Spleen (tissue), 7 donors: ENCODE measurements around the gene ENC1.

Experiments
- CTCF ChIP-seq, 11 experiments: fragments of 200-600 bp in 7 of 11; fragments of 450-650 bp in 4 of 11; sonication (generic) in 4 of 11; IDR thresholded peaks in 8 of 11; conservative IDR thresholded peaks in 3 of 11; 1 replicate in 7 of 11; 2 replicates in 4 of 11; pipeline versions ENCODE4 v1.4.0 to v1.8.0; 2016 to 2021; ENCODE audit warnings: antibody characterized with exemption in 11 of 11, inconsistent platforms in 4 of 11, mild to moderate bottlenecking in 1 of 11
- POLR2A ChIP-seq, 3 donors: fragments of 450-650 bp; IDR thresholded peaks; one replicate each; pipeline ENCODE4 v1.5.1; 2017; ENCODE audit warnings: antibody characterized with exemption in 3 of 3, mild to moderate bottlenecking in 1 of 3
- POLR2AphosphoS5 ChIP-seq, 3 donors: sonication (generic); formaldehyde crosslinking; IDR thresholded peaks; one replicate each; pipeline ENCODE4 v1.5.1; 2017; ENCODE audit warnings: antibody characterized with exemption in 3 of 3
- donor health status: DM: no; HTN: no; CAD: no; lungs with moderate emphysema.
- donor health status: DM: no; HTN: no; CAD: no.
- donor health status: DM: no; HTN: no; CAD: no.

- TF ChIP-seq POLR2AphosphoS5 (IDR thresholded peaks at IDR 0.05), result no peak
- TF ChIP-seq POLR2A (IDR thresholded peaks at IDR 0.05), result no peak
- TF ChIP-seq CTCF (IDR thresholded peaks at IDR 0.05 in 8 of 11, conservative IDR thresholded peaks at IDR 0.05 in 3 of 11), result no peak
These were observed 6.6 kb upstream of the ENC1 start for GRCh38 chr5:74647096-74647495.
